ENCODE data around the gene MATCAP1. TPM values are rescaled to one million over a fixed set of nuclear protein-coding genes. Genes with fewer than 3 reads are reported as not detected.

The MATCAP1 gene
- total RNA-seq, 1 experiment from 2014 or later = 36.5 TPM

- TF ChIP-seq CTCF (IDR thresholded peaks at IDR 0.05; ENCODE audit: unreplicated experiment) = no peak
- no peak overlapping the region for H3K4me3 Mint-ChIP-seq (ENCODE audit: low read depth, unreplicated experiment)
- no TSS peak for BruUV-seq (replicated peaks)
- no peaks in the 10 kb centered on the region for H3K9me3 Mint-ChIP-seq (ENCODE audit: low read depth, unreplicated experiment)
- CTCF ChIA-PET = interaction anchor here (1.0 to 1.2 kb wide), 3 partner anchors 18 to 210 kb away, joined by 3 to 4 read pairs (median 4); no protein-coding TSS in a partner anchor
- no peak overlapping the region for H3K27ac Mint-ChIP-seq (ENCODE audit: unreplicated experiment)
- no peak for DNase-seq
- intact Hi-C loops (cut with micrococcal nuclease; ENCODE audit: unreplicated experiment) = loop anchor here (10.0 kb wide), 1 partner anchor 142 kb away; no protein-coding TSS in a partner anchor
- H3K4me1 Mint-ChIP-seq (ENCODE audit: low read depth, unreplicated experiment) = peaks cover 29% of the 10 kb centered on the region
- H3K27me3 Mint-ChIP-seq (ENCODE audit: unreplicated experiment) = no peaks in the 10 kb centered on the region
- H3K36me3 Mint-ChIP-seq (ENCODE audit: insufficient read depth, unreplicated experiment) = peaks cover 58% of the 10 kb centered on the region
Observed at GRCh38 chr16:67157106-67157748, 26.5 kb downstream of the MATCAP1 start.

GRCh38 chr16:67156143-67156844 is 27.5 kb downstream of the MATCAP1 start:
- BruUV-seq (replicated peaks) = no TSS peak
- Mint-ChIP-seq H3K9me3 (ENCODE audit: low read depth, unreplicated experiment) (no peaks in the 10 kb centered on the region), H3K4me3 (ENCODE audit: low read depth, unreplicated experiment) (peak overlapping the region; percentile 6), H3K27me3 (ENCODE audit: unreplicated experiment) (no peaks in the 10 kb centered on the region), H3K27ac (ENCODE audit: unreplicated experiment) (no peak overlapping the region), H3K36me3 (ENCODE audit: insufficient read depth, unreplicated experiment) (peaks cover 56% of the 10 kb centered on the region), H3K4me1 (ENCODE audit: low read depth, unreplicated experiment) (peaks cover 29% of the 10 kb centered on the region)
- DNase-seq = no peak
- intact Hi-C loops (cut with micrococcal nuclease; ENCODE audit: unreplicated experiment) = loop anchor here (10.0 kb wide), 1 partner anchor 141 kb away; no protein-coding TSS in a partner anchor
- no peak for TF ChIP-seq CTCF (IDR thresholded peaks at IDR 0.05; ENCODE audit: unreplicated experiment)
- CTCF ChIA-PET = interaction anchor here (1.2 kb wide), 1 partner anchor 22 kb away, joined by 4 read pairs; no protein-coding TSS in a partner anchor

DNA sequence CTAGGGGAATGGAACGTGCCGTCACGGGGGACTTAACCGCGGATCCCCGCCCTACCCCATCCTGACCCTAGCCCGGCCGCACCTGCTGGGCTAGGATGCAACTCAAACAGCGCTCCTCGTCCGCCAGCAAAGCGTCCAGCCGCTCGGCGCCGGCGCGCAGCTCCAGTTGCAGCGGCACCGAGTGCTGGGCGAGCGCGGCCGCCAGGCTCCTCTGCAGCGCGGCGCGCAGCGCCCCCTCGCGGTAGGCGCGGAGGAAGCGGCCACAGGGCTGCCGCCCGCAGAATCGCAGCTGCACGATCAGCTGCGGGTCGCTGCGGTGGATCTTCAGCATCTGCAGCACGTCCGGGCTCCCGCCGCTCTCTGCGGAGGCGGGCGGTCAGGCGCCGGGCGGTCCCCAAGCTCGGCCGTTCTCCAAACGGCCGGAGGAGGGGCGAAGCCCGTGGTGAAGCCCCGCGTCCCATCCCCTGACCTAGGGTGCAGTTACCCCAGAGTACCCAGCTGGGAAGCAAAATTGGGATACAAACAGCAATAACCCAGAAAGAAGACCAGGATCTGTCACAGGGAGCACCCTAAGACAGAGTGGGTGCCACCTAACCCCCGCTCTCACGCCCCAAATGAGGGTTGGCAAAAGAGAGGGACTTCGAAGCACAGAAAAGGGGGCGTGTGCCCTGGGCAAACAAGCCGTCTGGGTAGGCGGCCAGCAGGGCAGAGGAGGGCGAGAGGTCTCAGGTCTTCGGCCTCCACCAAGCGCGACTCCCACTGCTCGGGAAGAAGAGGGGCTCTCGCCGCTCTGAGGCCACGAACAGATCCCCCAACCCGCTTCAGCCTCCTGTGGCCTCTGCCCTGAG is 28.2 kb downstream of the MATCAP1 start:
- DNase-seq = peak; percentile 79
- peak overlapping the region; percentile 21 for H3K4me3 Mint-ChIP-seq (ENCODE audit: low read depth, unreplicated experiment)
- CTCF ChIA-PET = interaction anchor here (0.6 to 1.3 kb wide), 5 partner anchors 43 to 201 kb away, joined by 3 to 6 read pairs (median 4); no protein-coding TSS in a partner anchor

More for the DNA sequence above, 28.2 kb downstream of the MATCAP1 start:
- H3K9me3 Mint-ChIP-seq (ENCODE audit: low read depth, unreplicated experiment) = no peaks in the 10 kb centered on the region
- BruUV-seq (replicated peaks) = no TSS peak
- H3K36me3 Mint-ChIP-seq (ENCODE audit: insufficient read depth, unreplicated experiment) = peaks cover 56% of the 10 kb centered on the region
- no peaks in the 10 kb centered on the region for H3K27me3 Mint-ChIP-seq (ENCODE audit: unreplicated experiment)
- TF ChIP-seq CTCF (IDR thresholded peaks at IDR 0.05; ENCODE audit: unreplicated experiment) = peak; percentile 86
- intact Hi-C loops (cut with micrococcal nuclease; ENCODE audit: unreplicated experiment) = loop anchor here (10.0 kb wide), 1 partner anchor 141 kb away; no protein-coding TSS in a partner anchor
- H3K4me1 Mint-ChIP-seq (ENCODE audit: low read depth, unreplicated experiment) = peaks cover 29% of the 10 kb centered on the region
- no peak overlapping the region for H3K27ac Mint-ChIP-seq (ENCODE audit: unreplicated experiment)

Data from Calu3 (cell line).